Left lobe of liver (tissue), 2 donors: ENCODE results near the gene FAM98C. TPM values are rescaled to one million over a fixed set of nuclear protein-coding genes. Genes with fewer than 3 reads are reported as not detected.

Experiments
- ATAC-seq: fragments of 200-7000 bp; cut with Tn5 transposase; one replicate; pipeline ENCODE4 v1.9.1; 2020; ENCODE audit warnings: mild to moderate bottlenecking, moderate library complexity
- DNase-seq: peaks from one replicate; pipeline ENCODE4 v3.0.0-alpha.2; 2020; ENCODE audit warnings: low spot score
- total RNA-seq: library from RNA; stranded (reverse); gene quantifications from one replicate; pipeline ENCODE4 v1.2.1, GENCODE V29; 2021
- donor health status: DM: no; HTN: no; CAD: no; lungs with moderate emphysema.
- donor health status: DM: no; HTN: yes; CAD: no.

FAM98C gene
- total RNA-seq, 1 donor from 2014 or later = 8.7 TPM

DNA sequence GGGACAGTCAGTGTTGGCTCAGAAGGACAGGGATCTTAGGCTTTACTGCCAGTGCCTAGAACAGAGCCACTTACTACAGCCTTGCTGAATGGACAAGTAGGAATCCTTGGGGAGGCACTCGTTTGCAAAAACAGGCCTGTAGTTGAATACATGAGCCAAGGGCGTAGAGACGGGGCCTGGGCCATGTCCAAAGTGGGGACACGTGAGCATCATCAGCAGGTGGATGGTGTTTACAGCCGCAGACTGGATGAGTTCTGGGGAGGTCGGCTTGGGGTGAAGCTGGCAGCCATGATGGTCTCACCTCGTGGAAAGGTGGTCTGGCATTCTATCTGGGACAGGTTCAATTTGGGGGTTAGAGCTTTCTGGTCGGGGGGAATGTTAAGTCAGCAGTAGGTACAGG, 48.1 kb downstream of the FAM98C start:
- DNase-seq (no peak), ATAC-seq (no peak)

DNA sequence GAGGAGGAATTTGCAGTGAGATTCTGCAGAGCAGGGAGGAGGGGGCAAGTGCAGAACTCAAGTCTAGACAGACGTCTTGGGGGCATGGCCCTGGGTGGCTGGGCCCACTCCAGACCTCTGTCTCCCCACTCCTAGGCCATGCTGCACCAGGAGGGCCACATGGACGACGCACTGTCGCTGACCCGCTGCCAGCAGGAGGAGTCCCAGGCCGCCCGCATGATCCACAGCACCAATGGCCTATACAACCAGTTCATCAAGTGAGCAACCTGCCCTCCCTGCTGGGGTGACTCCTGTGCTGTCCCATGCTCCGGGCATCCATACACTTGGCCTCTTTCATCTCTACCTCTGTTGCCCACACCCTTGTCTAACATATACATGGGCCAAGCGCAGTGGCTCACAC, 48.7 kb downstream of the FAM98C start:
- no peak for ATAC-seq
- DNase-seq = no peak

DNA sequence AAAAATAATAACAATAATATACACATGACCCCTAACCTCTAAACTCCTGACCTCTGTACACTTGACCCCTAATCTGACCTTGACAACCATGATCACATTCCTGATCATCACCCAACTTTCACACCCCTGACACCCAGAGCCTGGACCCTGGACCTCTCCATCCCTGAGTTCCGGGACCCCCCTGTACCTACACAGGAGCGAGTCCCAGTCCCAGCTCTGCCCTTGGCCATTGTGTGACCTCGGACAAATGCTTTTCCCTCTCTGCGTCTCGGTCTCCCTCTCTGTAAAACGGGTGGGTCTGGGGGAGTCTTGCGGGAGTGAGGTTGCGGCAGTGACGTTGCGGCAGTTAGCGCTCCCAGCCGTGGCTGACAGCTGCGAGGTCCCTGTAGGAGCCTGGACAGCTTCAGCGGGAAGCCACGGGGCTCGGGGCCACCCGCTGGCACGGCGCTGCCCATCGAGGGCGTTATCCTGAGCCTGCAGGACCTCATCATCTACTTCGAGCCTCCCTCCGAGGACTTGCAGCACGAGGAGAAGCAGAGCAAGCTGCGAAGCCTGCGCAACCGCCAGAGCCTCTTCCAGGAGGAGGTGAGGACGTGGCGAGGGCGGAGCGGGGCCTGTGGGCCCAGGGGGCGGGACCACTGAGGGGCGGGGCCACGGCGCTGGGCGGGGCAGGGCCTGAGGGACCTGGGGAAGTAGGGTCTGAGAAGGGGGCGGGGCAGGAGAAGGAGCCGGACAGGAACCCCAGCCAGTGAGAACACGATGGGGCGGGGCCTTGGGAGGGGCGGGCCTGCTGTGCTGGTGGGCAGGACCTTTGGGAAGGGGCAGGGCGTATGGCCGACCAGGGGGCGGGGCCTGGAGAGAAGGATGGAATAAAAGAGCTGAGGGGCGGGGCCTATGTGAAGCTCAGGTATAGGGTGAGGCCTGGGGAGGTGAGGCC, 49.8 kb downstream of the FAM98C start:
- DNase-seq (no peak), ATAC-seq (no peak)

DNA sequence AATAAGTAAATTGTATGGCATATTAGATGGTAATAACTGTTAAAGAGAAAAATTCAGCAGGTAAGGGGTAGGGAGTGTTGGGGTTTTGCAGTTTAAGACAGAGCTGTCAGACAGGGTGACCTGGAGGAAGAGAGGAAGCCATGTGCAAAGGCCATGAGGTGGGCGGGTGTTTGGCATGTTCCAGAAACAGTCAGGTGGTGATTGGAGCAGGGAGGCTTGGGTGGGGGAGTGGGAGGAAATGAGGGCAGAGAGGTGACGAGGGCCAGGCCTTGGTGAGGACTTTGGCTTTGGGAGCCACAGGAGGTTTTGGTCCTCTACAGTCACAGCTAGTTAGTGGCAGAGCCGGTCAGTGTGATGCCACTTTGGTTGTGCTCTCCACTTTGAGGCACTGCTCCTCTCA, 50.7 kb downstream of the FAM98C start:
- ATAC-seq (no peak), DNase-seq (no peak)

DNA sequence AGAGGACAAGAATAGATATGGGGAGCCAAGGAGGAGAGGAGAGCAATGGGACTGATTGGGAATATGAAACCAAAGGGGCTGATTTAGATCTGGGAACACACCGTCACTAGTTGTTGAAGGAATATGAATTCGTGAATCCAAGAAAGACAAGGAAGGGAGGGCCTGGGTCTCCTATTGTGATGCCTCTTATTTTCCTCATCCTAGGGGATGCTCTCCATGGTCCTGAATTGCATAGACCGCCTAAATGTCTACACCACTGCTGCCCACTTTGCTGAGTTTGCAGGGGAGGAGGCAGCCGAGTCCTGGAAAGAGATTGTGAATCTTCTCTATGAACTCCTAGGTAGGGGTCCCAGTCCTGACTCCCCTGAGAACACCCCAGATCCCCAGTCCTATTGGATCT, 52.1 kb downstream of the FAM98C start:
- DNase-seq = no peak
- no peak for ATAC-seq

DNA sequence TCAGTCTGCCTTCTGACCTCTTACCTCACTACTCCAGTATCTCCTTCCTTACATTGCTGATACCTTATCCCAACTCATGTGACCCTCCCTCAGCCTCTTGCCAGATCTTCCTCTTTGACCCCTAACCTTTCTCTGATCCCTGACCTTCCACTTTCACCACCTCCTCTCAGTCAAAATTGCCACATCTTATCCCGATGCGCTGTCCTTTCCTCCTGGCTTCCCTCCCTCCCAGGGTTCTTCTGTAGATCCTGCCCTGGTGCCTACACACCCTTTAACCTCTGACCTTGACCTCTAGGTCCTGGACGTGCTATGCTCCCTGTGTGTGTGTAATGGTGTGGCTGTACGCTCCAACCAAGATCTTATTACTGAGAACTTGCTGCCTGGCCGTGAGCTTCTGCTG, 54.3 kb downstream of the FAM98C start:
- DNase-seq (no peak), ATAC-seq (no peak)

DNA sequence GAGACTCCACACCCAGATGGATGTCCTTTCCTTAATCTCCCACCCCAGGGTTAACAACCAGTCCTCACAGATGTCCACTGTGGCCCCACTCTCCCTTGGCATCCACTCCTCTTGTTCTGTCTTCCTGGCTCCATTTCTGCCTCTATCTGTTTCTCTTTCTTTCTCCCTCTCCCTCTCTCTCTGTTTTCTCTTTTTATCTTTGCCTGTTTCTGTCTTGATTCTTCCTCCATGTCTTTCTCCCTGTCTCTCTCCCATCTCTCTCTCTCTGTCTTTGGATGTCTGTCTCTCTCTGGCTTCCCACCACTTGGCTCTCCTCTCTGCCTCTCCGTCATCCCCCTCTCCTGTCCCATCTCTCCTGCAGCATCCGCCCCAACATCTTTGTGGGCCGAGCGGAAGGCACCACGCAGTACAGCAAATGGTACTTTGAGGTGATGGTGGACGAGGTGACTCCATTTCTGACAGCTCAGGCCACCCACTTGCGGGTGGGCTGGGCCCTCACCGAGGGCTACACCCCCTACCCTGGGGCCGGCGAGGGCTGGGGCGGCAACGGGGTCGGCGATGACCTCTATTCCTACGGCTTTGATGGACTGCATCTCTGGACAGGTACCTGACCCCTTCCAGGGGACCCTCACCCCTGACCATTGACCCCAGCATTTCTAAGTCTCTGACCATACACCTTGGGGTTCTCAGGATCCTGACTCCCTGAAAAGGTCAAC, 55.0 kb downstream of the FAM98C start:
- DNase-seq (no peak), ATAC-seq (no peak)

Other genes with a start within 250 kb of the FAM98C start
- not detected for gene DPF1, start 178.9 kb upstream of the FAM98C start, total RNA-seq
- 3.9 TPM for gene PPP1R14A, start 146.7 kb upstream of the FAM98C start, total RNA-seq
- gene SPINT2, start 138.5 kb upstream of the FAM98C start, total RNA-seq = 7.3 TPM
- gene C19orf33, start 98.8 kb upstream of the FAM98C start, total RNA-seq = 0.40 TPM
- 41.7 TPM for gene YIF1B, start 87.1 kb upstream of the FAM98C start, total RNA-seq
- gene KCNK6, start 83.2 kb upstream of the FAM98C start, total RNA-seq = 1.4 TPM
- 4.0 TPM for gene CATSPERG, start 67.3 kb upstream of the FAM98C start, total RNA-seq
- gene PSMD8, start 28.5 kb upstream of the FAM98C start, total RNA-seq = 62.5 TPM
- not detected for gene GGN, start 15.1 kb upstream of the FAM98C start, total RNA-seq
- 0.30 TPM for gene SPRED3, start 14.4 kb upstream of the FAM98C start, total RNA-seq
- gene RASGRP4, start 23.1 kb downstream of the FAM98C start, total RNA-seq = 1.0 TPM
- 0.68 TPM for gene RYR1, start 30.6 kb downstream of the FAM98C start, total RNA-seq
- gene MAP4K1, start 214.9 kb downstream of the FAM98C start, total RNA-seq = 3.5 TPM
- 106 TPM for gene EIF3K, start 216.1 kb downstream of the FAM98C start, total RNA-seq
- 156 TPM for gene ACTN4, start 244.6 kb downstream of the FAM98C start, total RNA-seq